Ramos (cell line): ENCODE data around the gene TPTE2.
"Not testable (repeated sequence)": the region's sequence is repeated elsewhere in the genome, so short reads cannot be mapped to it uniquely, and the experiment has no call there.

Source experiments
- in situ Hi-C: fragments of 300-500 bp; cut with MboI; formaldehyde crosslinking; loops from one replicate; pipeline ENCODE4 v1.14.3; 2022; ENCODE audit warnings: low sequenced_read_pairs; ENCODE audit not compliant: unreplicated experiment

Gene TPTE2

DNA sequence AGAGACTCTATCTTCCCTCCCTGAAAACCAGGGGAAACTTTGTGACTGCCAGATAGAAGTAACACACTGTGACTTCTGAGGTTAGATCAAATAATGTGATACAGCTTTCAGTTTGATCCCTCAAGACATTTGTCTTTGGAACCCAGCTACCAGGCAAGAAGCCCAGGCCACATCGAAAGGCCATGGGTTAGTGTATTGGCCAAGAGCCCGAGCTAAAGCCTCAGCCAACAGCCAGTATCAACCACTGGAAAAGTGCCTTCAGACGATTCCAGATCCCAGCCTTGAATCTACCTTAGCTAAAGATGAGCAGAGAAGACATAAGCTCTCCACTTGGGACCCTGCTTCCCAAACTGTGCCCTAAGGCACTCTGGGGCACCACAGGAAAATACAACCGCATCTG lies 10.9 kb upstream of the TPTE2 start:
- in situ Hi-C loops: no loop called here

DNA sequence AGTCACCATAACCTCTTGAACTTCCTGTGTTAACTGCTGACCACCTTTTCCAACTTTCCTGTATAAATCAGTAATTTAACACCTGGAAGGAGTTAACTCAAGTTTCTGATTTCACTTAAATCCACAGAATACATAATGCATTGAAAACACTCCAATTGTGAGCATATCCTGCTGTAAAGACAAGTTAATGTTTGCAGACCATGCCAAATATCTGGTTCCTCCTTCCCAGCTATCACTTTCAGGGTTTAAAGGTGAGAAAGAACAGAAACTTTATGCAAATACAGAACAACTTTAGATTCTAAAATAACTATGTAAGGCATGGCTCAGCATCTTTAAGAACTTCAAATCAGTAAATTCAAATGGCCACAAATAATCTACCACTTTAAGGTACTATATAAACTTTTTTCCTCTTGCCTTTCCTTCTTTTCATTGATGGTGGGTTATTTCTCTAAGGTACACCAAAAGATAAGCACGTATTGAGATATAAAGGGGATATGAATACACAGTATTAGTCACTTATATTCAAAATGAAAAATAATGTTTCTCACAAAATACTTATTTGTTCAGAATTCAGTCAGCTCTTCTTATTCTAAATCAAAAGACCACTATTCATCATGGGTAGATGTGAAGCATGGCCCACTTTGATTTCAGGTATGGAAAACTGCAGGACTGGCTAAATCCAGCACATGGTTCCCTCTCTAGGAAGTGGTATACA lies 6.6 kb upstream of the TPTE2 start:
- in situ Hi-C loops: no loop called here

DNA sequence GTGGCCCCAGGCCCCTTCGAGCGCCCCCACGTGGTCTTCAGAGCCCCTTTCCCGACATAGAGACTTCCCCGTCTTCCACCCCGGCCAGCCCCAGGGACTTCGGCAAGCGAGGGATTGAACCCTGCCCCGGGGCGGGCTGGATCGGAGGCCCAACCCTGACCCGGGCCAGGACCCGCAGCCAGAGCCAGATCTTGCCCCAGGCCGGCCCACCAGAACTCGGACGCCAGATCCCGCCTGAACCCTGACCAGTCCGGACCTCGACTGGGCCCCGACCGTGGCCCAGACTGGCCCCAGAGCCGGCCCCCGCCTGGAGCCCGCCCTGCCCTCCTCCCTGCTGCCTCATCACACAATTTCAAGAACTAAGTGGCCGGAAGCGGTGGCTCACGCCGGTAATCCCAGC lies 253 bp upstream of the TPTE2 start:
- in situ Hi-C loops: no loop called here

DNA sequence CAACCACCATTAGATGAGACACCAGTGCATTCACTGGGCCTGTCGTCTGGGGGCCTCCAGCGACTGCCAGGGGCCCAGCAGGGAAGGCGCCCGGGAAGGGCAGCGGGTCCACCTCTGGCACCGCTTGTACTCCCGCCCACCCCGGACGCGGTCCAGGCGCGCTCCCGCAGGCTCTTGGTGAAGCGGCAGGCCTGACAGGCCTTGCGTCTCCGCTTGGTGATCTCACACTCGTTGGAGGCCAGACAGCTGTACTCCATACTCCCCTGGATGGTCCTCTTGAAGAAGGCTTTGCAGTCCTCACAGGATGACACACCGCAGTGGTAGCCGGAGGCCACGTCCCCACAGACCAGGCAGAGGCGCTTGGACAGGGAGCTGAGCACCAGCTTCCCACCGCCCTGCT lies 660 bp downstream of the TPTE2 start:
- in situ Hi-C loops: not testable (repeated sequence)

DNA sequence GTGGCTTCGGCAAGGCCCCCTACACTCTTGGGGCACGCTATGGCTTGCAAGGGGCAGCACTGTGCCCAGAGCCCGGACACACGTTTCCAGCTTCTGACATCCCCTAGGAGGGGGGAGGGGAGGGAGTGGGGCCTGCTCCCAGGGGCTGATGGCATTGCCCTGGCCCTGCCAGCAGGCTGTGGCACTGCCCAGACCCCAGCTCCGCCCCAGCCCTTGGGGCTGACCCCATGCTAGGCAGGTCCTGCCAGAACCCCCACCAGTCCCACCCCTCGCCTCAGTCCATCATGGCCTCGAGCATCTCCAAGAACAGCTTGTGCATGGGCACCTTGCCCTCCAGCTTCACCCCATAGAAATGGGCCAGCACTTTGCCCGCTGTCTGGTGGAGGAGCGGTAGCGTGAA lies 1.6 kb downstream of the TPTE2 start:
- in situ Hi-C loops: not testable (repeated sequence)

DNA sequence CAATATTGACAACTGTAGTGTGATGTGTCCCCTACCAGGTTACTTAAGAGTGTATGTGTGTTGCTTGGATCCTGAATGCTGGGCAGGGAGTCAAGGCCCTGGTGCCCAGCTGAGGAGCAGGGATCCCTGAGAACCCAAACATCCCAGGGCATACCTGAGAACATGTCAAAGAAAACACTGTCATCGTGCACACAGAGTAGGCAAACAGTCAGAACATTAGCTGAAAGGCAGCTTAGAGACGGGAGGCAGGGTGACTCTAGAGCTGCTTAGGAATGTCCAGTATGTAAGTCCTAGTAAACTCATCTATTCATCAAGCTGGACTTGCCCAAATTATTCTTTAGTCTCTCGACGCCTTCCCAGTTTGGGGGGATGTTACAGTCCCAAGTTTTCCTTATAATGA lies 4.0 kb downstream of the TPTE2 start:
- in situ Hi-C loops: not testable (repeated sequence)

DNA sequence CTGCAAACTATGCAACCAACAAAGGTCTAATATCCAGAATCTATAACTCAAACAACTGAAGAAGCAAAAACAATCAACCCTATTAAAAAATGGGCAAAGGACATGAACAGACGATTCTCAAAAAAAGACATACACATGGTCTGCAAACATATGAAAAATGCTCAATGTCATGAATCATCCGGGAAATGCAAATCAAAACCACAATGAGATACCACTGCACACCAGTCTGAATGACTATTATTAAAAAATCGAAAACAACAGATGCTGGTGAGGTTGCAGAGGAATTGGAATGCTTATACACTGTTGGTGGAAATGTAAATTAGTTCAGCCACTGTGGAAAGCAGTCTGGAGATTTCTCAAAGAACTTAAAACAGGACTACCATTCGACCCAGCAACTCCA lies 12.1 kb downstream of the TPTE2 start:
- in situ Hi-C loops: not testable (repeated sequence)

DNA sequence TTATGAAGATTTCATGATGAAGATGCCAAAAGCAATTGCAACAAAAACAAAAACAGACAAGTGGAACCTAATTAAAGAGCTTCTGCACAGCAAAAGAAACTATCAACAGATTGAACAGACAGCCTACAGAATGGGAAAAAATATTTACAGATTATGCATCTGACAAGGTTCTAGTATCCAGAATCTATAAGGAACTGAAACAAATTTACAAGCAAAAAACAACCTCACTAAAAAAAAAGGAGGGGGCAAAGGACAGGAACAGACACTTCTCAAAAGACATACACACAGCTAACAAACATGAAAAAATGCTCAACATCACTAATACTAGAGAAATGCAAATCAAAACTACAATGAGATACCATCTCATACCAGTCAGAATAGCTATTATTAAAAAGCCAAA lies 35.7 kb downstream of the TPTE2 start:
- in situ Hi-C loops: not testable (repeated sequence)

DNA sequence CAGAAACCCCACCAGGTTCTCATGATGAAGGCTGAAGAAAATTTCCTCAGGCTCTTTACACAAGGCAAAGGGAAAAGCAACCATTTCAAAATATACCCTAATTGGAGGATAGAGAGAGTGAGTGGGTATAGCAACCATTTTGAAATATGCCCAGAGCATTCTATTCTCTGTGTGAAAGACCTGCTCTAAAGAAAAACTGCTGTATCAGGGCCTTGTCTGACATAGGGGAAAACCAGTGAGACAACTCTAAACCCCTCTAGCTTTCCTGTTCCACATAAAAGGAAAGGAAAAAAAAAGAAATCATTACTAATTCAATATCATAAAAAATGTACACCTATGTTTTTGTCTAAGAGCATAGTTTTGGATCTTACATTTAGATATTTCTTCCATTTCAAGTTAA lies 42.3 kb downstream of the TPTE2 start:
- in situ Hi-C loops: no loop called here

DNA sequence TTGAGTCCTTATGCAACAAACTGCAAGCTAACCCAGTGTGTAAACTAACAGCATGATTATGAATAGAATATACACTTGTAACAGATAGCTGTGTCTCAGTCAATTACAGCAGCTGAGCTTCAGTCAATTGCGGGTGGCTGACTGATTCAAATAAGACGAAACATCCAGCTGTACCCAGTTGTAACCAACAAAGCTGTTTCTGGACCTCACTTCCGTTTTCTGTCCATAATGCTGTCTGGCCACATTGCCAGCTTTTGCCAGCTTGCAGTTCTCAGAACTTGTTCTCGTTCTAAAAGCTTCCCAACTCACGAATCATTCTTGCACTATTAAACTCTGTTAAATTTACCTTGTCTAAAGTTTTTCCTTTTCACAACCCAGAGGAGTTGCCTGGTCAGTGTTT lies 53.7 kb downstream of the TPTE2 start:
- in situ Hi-C loops: not testable (repeated sequence)

DNA sequence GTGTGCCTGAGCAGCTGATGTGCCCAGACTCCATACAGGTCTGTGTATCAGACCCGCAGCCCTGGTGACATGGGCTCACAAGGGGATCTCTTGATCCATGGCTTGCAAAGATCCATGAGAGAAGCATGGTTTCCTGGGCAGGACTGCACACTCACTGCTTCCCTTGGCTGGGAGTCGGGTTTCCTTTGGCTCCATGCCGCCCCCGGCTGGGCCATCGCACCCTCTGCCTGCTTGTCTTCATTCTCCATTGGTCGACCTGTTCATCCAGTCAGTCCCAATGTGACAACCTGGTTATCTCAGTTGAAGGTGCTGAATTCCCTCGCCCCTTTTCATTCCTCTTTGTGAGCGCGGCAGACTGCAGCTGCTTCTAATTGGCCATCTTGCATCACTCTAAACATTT lies 101.2 kb downstream of the TPTE2 start:
- in situ Hi-C loops: not testable (repeated sequence)

DNA sequence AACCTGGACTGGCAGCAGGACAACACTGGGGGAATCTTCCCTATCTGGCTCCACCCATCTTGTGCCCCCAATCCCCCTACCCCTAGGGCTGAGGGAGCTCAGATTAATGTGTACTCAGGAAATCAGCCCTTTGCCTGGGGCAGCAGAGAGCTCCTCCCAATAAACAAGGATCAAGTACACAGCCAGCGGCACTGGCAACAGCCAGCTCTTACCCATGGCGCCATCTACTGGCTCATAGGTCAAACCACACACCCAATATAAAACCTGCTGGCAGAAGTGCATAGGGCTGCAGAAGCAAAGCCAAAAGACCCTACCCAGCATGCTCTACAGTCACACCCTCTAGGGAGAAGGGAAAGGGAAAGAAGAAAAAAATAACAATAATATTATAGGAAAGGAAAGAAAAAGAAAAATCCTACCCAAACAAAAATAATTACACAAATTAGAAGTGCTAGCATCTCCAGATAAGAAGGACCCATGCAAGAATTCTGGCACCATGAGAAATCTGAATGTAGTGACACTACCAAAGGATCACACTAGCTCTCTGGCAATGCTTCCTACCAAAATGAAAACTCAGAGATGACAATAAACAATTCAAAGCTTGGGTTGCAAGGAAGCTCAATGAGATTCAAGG lies 122.2 kb downstream of the TPTE2 start:
- in situ Hi-C loops: not testable (repeated sequence)

DNA sequence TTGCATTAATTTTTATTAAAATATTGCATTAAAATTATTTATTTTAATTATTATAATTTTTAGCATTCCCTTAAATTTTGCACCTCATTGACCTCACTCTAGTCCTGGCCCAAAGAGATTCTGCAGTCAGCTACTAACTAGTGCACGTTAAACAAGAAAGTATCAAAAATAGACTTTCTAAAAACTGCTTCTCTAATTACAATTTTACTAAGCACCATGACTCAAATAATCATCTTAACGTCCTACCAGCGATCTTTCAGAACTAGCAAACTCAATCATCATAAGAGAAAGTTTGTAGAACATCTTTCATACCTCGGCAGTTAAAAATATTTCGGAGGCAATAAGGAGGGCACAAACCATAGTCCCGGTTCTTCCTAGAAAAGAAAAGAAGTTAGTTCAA lies 123.6 kb downstream of the TPTE2 start:
- in situ Hi-C loops: not testable (repeated sequence)

DNA sequence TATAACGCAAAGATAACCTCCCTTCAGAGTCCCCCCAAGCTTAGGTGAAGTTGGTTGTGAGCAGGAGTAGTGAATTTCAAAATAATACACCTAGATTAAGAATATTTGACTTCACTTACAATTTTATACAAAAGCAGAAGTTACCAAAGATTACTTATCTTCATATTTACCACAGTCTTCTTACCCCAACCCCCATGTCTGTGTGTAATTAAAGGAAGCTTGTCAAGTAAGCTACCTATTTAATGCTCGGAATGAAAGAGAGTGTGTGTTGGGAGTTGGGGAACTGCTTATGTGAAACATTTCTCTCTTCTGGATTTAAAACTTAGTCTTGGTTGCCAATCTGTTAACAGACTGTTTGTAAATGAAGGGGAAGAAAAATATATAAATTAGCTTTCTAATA lies 139.1 kb downstream of the TPTE2 start:
- in situ Hi-C loops: not testable (repeated sequence)

DNA sequence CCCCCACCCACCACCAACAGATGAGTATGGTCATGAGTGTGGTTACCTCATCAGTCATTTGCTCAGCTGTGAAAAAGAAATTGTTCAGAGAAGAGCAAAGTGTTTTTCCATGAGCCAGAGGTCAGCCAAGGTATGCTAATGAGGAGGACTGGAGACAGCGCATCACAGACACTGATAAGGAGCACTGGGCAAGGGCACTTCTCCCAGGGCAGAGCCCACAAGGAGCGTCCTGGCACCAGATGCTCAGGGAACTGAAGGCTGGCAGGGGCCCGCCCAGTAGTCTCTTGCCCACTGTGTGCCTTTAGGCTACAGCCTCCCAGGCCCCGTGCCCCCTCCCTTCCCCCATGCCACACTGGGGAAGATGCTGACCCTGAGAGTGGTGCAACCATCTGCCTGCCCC lies 148.8 kb downstream of the TPTE2 start:
- in situ Hi-C loops: not testable (repeated sequence)

DNA sequence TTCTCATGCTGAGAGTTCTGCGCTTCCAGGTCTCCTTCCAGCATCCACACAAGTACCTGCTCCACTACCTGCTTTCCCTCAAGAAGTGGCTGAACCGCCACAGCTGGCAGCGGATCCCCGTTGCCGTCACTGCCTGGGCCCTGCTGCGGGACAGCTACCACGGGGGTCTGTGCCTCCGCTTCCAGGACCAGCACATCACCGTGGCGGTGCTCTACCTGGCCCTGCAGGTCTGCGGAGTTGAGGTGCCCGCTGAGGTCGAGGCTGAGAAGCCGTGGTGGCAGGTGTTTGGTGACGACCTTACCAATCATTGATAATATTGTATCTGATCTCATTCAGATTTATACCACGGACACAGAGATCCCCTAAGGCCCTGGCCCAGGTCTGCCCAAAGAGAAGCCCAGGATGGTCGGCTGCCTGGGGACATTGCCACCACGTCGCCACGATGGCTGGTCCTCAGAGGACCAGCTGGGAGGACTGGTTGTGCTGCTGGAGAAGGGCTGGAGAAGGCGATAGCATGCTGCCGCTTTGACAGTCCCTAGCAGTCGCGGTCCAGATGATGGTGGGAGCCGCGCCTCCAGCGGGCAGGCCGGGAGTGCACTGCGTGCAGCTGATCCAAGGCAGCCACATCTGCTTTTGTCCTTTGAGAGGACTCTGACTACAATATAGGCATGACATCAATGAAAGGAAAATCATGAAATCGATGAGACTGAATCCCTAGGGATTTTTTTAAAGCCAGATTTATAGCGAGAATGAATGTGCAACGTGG lies 178.4 kb downstream of the TPTE2 start:
- in situ Hi-C loops: not testable (repeated sequence)

DNA sequence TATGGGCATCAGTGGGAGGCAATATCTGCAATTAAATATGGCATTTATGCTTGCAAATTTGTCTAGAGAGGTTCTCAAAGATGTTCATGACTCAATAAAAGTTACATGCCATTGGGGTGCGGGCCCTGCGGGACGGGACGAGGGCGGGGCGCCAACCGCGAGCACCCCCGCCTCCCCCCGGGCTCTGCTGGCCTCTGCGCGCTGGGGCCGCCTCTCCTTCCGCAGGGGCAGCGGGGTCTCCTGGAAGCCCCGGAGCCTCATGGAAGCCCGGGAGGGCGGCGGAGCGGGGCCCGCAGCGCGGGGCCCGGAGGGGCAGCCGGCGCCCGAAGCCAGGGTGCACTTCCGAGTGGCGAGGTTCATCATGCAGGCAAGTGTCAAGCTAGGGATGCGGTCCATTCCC lies 179.2 kb downstream of the TPTE2 start:
- in situ Hi-C loops: no loop called here
